GM19351 (cell line): ENCODE results near the gene GALNT11.
"Not testable (repeated sequence)": the region's sequence is repeated elsewhere in the genome, so short reads cannot be mapped to it uniquely, and the experiment has no call there.

Experiments used
- ATAC-seq: cut with Tn5 transposase; IDR thresholded peaks from one replicate; pipeline ENCODE4 v1.9.1; 2021; ENCODE audit warnings: mild to moderate bottlenecking, moderate library complexity; ENCODE audit not compliant: unreplicated experiment

GALNT11 gene

DNA sequence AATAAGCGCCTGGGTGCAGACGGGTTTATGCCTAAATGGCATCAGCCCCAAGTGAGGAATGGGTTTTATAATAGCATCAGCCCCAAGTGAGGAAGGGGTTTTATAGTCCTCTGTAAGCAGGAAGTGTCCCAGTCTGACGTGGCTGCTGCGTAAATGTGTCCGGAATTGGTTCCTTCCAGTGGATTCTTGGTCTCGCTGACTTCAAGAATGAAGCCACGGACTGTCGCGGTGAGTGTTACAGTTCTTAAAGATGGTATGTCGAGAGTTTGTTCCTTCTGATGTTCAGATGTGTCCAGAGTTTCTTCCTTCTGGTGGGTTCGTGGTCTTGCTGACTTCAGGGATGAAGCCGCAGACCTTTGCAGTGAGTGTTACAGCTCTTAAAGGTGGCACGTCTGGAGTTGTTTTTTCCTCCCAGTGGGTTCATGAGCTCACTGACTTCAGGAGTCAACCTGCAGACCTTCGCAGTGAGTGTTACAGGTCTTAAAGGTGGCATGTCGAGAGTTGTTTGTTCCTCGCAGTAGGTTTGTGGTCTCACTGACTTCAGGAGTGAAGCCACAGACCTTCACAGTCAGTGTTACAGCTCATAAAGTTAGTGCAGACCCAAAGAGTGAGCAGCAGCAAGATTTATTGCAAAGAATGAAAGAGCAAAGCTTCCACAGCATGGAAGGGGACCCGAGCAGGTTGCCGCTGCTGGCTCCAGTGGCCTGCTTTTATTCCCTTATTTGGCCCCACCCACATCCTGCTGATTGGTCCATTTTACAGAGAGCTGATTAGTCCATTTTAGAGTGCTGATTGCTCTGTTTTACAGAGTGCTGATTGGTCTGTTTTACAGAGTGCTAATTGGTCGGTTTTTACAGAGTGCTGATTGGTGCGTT is 2.3 kb downstream of the GALNT11 start:
- not testable (repeated sequence) for ATAC-seq

DNA sequence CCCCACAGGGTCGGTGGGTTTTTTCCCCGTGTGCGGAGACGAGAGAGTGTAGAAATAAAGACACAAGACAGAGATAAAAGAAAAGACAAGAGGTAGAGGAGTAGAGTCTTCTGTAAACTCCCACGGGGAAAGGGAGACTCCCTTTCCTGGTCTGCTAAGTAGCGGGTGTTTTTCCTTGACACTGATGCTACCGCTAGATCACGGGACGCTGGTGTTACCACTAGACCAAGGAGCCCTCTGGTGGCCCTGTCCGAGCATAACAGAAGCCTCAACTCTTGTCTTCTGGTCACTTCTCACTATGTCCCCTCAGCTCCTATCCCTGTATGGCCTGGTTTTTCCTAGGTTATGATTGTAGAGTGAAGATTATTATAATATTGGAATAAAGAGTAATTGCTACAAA is 4.6 kb downstream of the GALNT11 start:
- not testable (repeated sequence) for ATAC-seq

DNA sequence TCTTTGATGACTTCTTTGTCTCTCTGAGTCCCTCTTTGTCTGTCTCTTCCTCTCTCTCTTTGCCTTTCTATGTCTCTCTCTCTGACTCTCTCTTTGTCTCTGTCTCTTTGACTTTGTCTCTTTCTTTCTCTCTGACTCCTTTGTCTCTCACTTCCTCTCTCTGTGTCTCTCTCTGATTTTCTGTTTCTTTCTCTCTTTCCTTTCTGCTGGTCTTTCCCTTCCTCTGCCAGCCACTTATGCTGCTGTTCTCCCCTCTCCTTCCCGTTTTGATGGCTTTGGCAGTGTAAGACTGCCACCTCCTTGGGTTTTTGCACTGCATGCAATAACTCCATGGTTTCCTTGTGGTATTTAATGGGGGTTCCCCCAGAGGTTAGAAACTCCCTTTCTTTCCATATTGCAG is 5.2 kb downstream of the GALNT11 start:
- ATAC-seq = not testable (repeated sequence)

DNA sequence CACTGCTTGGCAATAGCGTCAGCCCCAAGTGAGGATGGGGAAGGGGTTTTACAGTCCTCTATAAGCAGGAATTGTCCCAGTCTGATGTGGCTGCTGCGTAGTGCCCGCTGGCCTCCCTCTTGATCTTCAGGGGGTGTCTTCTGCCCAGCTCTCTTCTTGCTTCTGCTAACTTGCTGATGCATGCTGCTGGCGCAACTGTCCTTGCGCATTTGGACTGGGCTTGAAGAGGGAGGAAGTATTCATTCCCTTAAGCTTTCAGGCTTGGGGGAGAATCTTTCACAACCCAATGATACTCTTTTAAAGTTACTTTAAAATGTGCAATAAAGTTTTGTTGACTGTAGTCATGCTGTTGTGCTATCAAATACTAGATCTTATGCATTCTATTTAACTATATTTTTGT is 10.3 kb downstream of the GALNT11 start:
- ATAC-seq = no peak

DNA sequence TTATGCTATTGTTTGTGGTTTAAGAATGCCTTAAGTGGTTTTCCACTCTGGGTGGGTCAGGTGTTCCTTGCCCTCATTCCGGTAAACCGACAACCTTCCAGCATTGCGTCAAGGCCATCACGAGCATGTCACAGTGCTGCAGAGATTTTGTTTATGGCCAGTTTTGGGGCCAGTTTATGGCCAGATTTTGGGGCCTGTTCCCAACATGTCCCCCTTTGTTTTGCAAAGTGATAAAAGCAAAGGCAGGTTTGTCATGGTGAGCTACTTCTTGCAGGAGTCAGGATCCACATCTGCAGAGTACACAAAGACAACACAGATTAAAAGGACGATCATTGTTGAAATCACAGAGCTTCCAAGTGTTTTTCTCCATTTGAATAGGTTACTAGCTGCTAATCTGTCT is 12.9 kb downstream of the GALNT11 start:
- ATAC-seq = not testable (repeated sequence)

DNA sequence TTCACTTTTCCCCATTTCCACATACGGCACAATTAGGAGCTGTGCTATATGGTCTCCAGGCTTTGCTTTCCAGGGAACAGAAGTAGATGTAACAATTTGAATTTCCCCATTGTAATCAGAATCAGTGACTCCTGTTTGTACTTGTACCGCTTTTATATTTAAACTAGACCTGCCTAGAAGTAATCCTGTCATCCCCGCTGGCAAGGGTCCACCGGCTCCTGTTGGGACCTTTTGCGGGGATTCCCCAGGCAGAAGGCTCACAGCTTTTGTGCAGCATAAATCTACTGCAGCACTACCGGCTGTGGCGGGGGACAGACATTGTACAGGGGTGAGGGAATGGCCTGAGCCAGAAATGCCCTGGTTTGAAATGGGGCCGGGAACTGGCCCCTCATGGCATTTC is 17.6 kb downstream of the GALNT11 start:
- not testable (repeated sequence) for ATAC-seq

DNA sequence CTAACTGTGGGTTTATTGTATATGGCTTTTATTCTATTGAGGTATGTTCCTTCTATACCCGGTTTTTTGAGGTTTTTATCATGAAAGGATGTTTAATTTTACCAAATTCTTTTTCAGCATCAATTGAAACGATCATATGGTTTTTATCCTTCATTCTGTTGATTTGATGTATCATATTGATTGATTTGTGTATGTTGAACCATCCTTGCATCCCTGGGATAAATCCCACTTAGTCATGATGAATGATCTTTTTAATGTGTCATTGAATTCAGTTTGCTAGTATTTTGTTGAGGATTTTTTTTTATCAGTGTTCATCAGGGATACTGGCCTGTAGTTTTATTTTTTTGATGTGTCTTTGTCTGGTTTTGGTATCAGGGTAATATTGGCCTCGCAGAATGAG is 19.4 kb downstream of the GALNT11 start:
- not testable (repeated sequence) for ATAC-seq

DNA sequence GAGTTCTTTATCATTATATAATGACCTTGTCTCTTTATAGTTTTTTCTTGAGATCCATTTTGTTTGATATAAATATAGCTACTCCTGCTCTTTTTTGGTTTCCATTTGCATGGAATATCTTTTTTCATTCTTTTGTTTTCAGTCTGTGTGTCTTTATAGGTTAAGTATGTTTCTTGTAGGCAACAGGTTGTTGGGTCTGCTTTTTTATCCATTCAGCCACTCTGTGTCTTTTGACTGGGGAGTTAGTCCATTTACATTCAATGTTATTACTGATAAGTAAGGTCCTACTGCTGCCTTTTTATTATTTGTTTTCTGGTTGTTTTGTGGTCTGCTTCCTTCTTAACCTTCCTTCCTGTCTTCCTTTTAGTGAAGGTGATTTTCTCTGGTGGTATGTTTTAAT is 21.1 kb downstream of the GALNT11 start:
- no peak for ATAC-seq

DNA sequence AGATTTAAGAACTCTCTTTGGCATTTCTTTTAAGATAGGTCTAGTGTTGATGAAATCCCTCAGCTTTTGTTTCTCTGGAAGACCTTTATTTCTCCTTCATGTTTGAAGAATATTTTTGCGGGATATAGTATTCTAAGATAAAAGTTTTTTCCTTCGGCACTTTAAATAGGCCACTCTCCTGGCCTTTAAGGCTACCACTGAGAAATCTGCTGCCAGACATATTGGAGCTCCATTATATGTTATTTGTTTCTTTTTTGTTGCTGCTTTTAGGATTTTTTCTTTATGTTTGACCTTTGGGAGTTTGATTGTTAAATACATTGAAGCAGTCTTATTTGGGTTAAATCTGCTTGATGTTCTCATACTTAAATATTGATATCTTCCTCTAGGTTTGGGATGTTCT is 22.6 kb downstream of the GALNT11 start:
- ATAC-seq = no peak

DNA sequence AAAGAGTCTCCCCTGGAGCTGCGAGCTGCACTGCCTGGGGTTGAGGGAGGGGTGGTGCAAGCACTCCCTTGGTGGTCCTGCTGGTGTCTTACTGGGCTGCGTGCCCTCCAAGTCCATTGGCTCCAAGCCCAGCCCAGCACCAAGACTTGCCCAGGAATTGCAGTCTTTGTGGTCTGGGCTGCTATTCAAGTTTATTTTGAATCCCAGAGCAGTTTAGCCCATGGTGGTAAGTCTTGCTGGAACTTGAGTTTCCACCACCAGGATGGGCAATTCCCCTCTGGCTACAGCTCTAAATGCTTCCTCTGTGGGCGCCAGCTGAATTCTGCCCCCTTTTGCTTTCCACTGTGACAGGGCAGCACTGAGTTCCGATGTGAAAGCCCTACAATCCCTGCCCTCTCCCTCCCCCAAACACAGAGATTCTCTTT is 25.1 kb downstream of the GALNT11 start:
- no peak for ATAC-seq

DNA sequence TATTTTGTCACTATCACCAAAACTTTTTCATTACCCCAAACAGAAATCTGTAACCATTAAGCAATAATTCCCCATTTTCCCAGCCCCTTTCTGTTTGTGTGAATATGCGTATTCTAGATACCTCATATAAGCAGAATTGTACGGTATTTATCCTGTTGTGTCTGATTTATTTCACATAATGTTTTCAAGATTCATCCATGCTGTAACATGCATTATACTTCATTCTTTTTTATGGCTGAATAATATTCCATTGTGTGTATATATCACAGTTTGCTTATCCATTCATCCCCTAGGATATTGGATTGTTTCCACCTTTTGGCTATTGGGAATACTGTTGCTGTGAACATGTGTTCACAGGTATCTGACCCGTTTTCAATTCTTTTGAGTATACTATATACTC is 26.5 kb downstream of the GALNT11 start:
- ATAC-seq = no peak

DNA sequence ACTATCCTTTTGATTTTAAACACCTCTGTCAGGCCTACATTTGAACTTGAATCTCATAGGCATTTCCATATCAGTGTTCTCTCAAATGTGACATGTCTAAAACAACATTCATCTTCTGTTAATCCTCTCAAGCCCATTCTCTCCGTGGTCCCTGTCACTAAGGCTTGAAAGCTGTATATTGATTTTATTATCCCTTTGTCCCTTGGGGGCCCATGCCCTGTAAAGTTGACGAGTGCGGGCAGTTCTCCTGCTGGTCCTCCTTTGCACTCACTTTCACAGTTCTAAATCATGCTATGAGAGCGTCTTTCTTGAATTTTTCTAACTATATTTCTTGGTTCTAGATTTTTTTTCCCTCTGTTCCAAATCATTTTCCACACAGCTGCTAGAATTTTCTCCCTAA is 27.3 kb downstream of the GALNT11 start:
- no peak for ATAC-seq

DNA sequence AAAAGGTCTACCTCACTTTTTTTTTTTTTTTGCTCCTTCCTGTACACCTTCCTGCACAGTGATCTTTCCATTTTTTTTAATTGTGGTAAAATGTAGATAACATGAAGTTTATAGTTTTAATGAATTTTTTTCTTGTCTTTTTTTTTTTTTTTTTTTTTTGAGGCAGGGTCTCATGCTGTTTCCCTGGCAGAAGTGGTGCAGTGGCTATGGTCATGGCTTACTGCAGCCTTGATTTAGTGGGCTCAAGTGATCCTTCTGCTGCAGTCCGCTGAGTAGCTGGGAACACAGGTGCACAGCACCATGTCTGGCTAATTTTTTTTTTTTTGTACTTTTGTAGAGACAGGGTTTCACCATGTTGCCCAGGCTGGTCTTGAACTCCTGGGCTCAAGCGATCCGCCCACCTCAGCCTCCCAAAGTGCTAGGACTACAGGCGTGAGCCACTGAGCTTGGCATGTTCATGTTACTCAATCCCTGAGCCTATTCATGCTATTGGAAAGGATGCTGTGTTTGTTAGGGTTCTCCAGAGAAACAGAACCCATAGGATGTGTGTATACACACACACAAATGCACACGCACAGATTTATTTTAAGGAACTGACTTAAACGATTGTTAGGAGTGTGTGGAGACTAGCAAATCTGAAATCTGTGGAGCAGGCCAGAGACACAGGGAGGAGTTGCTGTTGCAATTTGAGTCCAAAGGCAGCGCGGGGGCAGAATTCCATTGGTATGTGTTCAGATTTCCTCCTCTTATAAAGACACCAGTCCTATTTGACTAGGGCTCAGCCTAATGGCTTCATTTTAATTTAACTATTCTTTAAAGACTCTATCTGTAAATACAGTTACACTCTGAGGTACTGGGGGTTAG is 29.1 kb downstream of the GALNT11 start:
- ATAC-seq = no peak

DNA sequence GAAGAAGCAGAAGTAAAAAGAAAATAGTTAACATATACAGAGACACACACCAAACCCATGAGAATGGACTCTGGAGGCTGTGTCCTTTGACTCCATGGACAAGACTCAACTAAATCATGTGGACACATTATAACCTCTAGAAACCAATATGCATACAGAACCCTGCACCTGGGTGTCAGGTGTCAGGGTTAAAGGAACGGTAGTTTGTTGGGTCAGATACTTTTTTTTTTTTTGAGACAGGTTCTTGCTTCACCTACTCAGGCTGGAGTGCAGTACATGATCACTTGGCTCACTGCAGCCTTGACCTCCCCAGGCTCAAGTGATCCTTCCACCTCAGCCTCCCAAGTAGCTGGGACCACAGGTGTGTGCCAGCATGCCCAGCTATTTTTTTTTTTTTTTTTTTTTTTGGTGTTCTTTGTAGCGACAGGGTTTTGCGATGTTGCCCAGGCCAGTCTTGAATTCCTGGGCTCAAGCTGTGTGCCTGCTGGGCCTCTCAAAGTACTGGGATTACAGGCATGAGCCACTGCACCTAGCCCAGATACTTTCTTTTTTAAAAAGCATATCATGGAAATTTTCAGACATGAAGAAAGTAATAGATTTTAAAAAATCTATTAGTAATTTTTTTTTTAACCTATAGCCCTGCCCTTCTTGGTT is 31.3 kb downstream of the GALNT11 start:
- ATAC-seq = no peak

DNA sequence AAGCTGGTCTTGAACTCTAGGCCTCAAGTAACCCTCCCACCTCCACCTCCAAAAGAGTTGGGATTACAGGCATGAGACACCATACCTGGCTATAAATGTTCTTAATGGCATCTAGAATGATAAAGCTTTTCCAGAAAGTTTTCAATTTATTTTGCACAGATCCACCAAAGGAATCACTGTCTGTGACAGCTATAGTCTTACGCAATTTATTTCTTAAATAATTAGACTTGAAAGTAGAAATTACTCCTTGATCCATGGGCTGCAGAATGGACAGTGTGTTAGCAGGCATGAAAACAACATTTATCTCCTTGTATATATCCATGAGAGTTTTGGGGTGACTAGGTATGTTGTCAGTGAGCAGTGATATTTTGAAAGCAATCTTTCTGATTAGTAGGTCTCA is 33.8 kb downstream of the GALNT11 start:
- no peak for ATAC-seq

DNA sequence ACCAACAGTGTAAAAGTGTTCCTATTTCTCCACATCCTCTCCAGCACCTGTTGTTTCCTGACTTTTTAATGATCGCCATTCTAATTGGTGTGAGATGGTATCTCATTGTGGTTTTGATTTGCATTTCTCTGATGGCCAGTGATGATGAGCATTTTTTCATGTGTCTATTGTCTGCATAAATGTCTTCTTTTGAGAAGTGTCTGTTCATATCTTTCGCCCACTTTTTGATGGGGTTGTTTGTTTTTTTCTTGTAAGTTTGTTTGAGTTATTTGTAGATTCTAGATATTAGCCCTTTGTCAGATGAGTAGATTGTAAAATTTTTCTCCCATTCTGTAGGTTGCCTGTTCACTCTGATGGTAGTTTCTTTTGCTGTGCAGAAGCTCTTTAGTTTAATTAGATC is 35.6 kb downstream of the GALNT11 start:
- not testable (repeated sequence) for ATAC-seq

DNA sequence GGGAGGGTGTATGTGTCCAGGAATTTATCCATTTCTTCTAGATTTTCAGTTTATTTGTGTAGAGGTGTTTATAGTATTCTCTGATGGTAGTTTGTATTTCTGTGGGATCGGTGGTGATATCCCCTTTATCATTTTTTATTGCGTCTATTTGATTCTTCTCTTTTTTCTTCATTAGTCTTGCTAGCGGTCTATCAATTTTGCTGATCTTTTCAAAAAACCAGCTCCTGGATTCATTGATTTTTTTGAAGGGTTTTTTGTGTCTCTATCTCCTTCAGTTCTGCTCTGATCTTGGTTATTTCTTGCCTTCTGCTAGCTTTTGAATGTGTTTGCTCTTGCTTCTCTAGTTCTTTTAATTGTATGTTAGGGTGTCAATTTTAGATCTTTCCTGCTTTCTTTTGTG is 37.7 kb downstream of the GALNT11 start:
- ATAC-seq = not testable (repeated sequence)

DNA sequence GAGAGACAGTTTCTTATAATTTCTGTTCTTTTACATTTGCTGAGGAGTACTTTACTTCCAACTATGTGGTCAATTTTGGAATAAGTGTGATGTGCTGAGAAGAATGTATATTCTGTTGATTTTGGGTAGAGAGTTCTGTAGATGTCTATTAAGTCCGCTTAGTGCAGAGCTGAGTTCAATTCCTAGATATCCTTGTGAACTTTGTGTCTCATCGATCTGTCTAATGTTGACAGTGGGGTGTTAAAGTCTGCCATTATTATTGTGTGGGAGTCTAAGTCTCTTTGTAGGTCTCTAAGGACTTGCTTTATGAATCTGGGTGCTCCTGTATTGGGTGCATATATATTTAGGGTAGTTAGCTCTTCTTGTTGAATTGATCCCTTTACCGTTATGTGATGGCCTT is 38.3 kb downstream of the GALNT11 start:
- ATAC-seq = not testable (repeated sequence)

DNA sequence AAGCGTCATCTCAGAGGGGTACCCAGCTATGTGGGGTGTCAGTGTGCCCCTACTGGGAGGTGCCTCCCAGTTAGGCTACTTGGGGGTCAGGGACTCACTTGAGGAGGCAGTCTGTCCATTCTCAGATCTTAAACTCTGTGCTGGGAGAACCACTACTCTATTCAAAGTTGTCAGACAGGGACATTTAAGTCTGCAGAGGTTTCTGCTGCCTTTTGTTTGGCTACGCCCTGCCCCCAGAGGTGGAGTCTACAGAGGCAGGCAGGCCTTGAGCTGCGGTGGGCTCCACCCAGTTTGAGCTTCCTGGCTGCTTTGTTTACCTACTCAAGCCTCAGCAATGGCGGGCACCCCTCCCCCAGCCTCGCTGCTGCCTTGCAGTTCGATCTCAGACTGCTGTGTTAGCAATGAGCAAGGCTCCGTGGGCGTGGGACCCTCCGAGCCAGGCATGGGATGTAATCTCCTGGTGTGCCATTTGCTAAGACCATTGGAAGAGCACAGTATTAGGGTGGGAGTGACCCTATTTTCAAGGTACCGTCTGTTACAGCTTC is 40.4 kb downstream of the GALNT11 start:
- not testable (repeated sequence) for ATAC-seq

DNA sequence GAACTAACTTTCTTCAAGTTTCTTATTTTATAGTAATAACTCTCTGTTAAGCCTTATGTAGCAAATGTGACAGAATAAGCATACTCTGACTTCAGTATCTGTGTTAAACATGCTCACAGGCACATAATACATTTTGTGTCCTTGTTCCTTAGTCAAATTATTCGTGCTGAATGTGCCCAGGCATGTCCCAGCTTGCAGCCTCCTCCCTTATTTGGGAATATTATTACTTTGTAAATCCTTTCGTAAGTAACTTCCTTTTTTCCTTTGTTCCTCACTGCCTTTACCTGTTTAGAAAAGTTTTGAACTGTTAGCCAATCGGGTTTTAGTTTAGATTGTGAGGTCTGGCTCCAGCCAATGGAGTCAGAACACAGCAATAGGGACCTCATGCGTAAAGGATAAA is 46.9 kb downstream of the GALNT11 start:
- ATAC-seq = no peak

DNA sequence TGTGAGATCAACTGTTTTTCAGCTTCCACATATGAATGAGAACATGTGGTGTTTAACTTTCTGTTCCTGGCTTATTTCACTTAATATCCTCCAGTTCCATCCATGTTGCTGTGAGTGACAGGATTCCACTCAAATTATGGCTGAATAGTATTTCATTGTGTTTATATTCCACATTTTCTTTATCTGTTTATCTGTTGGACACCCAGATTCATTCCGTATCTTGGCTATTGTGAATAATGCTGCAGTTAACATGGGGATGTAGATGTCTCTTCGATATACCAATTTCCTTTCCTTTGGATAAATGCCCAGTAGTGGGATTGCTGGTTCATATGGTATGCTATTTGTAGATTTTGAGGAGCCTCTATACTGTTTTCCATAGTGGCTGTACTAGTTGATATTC is 47.9 kb downstream of the GALNT11 start:
- ATAC-seq = no peak
